A673 (cell line): ENCODE data around the gene ABHD15. TPM values are rescaled to one million over a fixed set of nuclear protein-coding genes. Genes with fewer than 3 reads are reported as not detected.

Experiments
- BruUV-seq: library from RNA; stranded (reverse); fragments of 400-500 nt; replicated peaks from 2 replicates; lab custom pipeline; 2021; lab: Mats Ljungman, UMichigan
- CTCF ChIA-PET: fragments of 300-600 bp; sonication (Branson Sonifier 250); formaldehyde crosslinking; loops from one replicate; lab custom pipeline; 2022; ENCODE audit warnings: antibody characterized with exemption; lab: Charles Lee
- POLR2A ChIA-PET: fragments of 300-600 bp; sonication (Branson Sonifier 250); formaldehyde crosslinking; loops from one replicate; lab custom pipeline; 2022; ENCODE audit warnings: antibody characterized with exemption; ENCODE audit not compliant: low non-redundant PET; lab: Charles Lee
- DNase-seq: peaks from one replicate; pipeline ENCODE4 v3.0.0-alpha.2; 2015; ENCODE audit warnings: low spot score
- H3K27ac ChIP-seq: fragments of 200-600 bp; sonication (generic); 2 replicates; pipeline ENCODE4 v1.5.1; 2016; ENCODE audit warnings: mixed run types, low read depth, mild to moderate bottlenecking, mixed read lengths, antibody characterized with exemption, low read length; ENCODE audit not compliant: poor library complexity, severe bottlenecking
- H3K27me3 ChIP-seq: fragments of 200-600 bp; sonication (generic); replicated peaks from 2 replicates; pipeline ENCODE4 v1.6.1; 2017; ENCODE audit warnings: mixed run types, low read depth, mild to moderate bottlenecking, mixed read lengths, antibody characterized with exemption, low read length; ENCODE audit not compliant: insufficient read depth, poor library complexity
- H3K36me3 ChIP-seq: fragments of 200-600 bp; sonication (generic); 2 replicates; pipeline ENCODE4 v1.6.1; 2016; ENCODE audit warnings: mixed run types, mild to moderate bottlenecking, mixed read lengths, antibody characterized with exemption, low read length; ENCODE audit not compliant: insufficient read depth, poor library complexity, severe bottlenecking
- H3K4me1 ChIP-seq: fragments of 200-600 bp; sonication (generic); 2 replicates; pipeline ENCODE4 v1.6.1; 2017; ENCODE audit warnings: mixed run types, mild to moderate bottlenecking, mixed read lengths, antibody characterized with exemption, low read length; ENCODE audit not compliant: insufficient read depth, poor library complexity, severe bottlenecking
- H3K4me3 ChIP-seq: fragments of 200-600 bp; sonication (generic); 2 replicates; pipeline ENCODE4 v1.5.1; 2016; ENCODE audit warnings: low read depth, mixed run types, mild to moderate bottlenecking, mixed read lengths, low read length; ENCODE audit not compliant: poor library complexity, severe bottlenecking
- H3K9me3 ChIP-seq: fragments of 200-600 bp; sonication (generic); 2 replicates; pipeline ENCODE4 v1.6.1; 2016; ENCODE audit warnings: mixed run types, low read depth, mild to moderate bottlenecking, mixed read lengths, antibody characterized with exemption, low read length; ENCODE audit not compliant: poor library complexity, severe bottlenecking
- EZH2 ChIP-seq: fragments of 200-600 bp; sonication (generic); IDR thresholded peaks from 2 replicates; pipeline ENCODE4 v1.6.1; 2017; ENCODE audit warnings: borderline replicate concordance, low read depth, mild to moderate bottlenecking, mixed read lengths, antibody characterized with exemption, low read length; ENCODE audit not compliant: poor library complexity, severe bottlenecking
- intact Hi-C: fragments of 100-400 bp; cut with micrococcal nuclease; formaldehyde crosslinking; loops from one replicate; pipeline ENCODE4 v1.10.0; 2022; ENCODE audit not compliant: unreplicated experiment
- total RNA-seq: library from RNA; stranded (reverse); gene quantifications from 2 replicates; pipeline ENCODE4 v1.2.3, GENCODE V29; 2021
- TF ChIP-seq, protein P1 (sequence below): fragments of 300-800, 200-600 bp; sonication (generic); conservative IDR thresholded peaks from 2 replicates; pipeline ENCODE4 v1.5.1; 2017; ENCODE audit warnings: low read depth, mild to moderate bottlenecking, antibody characterized with exemption, low read length, moderate library complexity, mixed read lengths

ABHD15 gene
- total RNA-seq, 1 experiment from 2014 or later = 5.4 TPM

DNA sequence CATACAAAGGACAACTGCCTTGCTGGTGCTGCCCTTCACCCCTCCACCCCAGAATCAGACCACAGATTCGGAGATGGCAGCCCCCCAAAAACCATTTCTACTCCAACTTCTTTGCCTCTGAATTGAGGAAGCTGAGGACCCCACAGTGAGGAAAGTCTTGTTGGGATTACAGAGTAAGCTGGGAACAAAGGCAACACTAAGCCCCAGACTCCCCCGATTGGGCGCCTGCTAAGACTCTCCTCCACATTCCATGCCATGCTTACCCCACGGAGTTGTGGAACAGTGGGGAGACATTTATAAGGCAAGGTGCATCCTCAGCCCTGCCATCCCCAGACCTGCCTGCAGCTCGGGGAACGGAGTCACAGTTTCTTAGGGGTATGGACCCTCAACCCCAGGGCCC, 20.8 kb upstream of the ABHD15 start:
- Histone ChIP-seq H3K9me3 (no peaks in the 10 kb centered on the region), H3K4me3 (peak overlapping the region; percentile 97), H3K27ac (peak overlapping the region; percentile 83), H3K36me3 (peaks cover 13% of the 10 kb centered on the region), H3K4me1 (peaks cover 62% of the 10 kb centered on the region), H3K27me3 (no peaks in the 10 kb centered on the region)
- ChIA-PET CTCF (interaction anchor here (0.6 kb wide), 1 partner anchor 220 kb away, joined by 3 read pairs; no protein-coding TSS in a partner anchor), POLR2A (no interaction called here)
- BruUV-seq = no TSS peak
- DNase-seq = no peak
- TF ChIP-seq, protein P1, sequence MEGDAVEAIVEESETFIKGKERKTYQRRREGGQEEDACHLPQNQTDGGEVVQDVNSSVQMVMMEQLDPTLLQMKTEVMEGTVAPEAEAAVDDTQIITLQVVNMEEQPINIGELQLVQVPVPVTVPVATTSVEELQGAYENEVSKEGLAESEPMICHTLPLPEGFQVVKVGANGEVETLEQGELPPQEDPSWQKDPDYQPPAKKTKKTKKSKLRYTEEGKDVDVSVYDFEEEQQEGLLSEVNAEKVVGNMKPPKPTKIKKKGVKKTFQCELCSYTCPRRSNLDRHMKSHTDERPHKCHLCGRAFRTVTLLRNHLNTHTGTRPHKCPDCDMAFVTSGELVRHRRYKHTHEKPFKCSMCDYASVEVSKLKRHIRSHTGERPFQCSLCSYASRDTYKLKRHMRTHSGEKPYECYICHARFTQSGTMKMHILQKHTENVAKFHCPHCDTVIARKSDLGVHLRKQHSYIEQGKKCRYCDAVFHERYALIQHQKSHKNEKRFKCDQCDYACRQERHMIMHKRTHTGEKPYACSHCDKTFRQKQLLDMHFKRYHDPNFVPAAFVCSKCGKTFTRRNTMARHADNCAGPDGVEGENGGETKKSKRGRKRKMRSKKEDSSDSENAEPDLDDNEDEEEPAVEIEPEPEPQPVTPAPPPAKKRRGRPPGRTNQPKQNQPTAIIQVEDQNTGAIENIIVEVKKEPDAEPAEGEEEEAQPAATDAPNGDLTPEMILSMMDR = no peak
- no peak for TF ChIP-seq EZH2
- intact Hi-C loops = no loop called here

DNA sequence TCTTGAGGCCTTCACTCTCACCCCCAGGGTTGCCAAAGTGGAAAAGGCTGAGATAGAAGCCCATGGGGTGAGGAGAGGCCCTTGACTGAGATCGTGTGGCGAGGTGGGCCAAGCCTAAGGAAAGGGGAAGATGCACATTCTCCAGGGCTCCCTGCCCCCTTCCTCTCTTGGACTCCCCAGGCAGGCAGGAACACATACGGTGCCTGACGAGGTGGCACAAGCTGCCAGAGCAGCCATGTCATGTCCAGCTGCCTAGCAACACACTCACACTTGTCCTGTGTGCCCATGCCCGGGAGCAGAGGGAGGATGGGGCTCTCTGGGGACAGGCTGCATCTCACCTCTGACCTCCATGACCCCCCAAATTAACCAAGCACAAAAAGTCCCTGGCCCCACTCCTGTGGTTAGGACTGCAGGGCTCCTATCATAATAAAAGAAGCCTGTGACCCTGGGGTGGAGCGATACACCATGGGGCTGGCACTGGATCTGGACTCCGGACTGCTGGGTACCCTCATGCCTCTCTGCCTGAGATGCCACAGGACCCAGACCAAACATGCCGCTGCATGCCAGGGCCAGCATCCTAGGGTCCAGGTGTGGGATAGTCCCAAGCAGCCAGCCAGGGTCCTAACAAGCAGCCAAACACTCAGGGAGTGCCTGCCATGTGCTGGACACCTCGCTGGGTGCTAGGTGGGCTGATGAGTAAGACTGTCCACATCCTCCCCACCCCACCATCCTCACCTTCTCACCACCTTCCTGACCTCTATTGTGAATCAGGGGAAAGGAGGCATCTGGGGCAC, 20.0 kb upstream of the ABHD15 start:
- Histone ChIP-seq H3K27me3 (no peaks in the 10 kb centered on the region), H3K9me3 (no peaks in the 10 kb centered on the region), H3K4me3 (peak overlapping the region; percentile 97), H3K27ac (peak overlapping the region; percentile 83), H3K36me3 (peaks cover 20% of the 10 kb centered on the region), H3K4me1 (peaks cover 55% of the 10 kb centered on the region)
- intact Hi-C loops = no loop called here
- BruUV-seq = no TSS peak
- ChIA-PET CTCF (interaction anchor here (0.6 kb wide), 1 partner anchor 221 kb away, joined by 3 read pairs; no protein-coding TSS in a partner anchor), POLR2A (no interaction called here)
- TF ChIP-seq, protein P1 = no peak
- no peak for TF ChIP-seq EZH2
- DNase-seq = no peak

DNA sequence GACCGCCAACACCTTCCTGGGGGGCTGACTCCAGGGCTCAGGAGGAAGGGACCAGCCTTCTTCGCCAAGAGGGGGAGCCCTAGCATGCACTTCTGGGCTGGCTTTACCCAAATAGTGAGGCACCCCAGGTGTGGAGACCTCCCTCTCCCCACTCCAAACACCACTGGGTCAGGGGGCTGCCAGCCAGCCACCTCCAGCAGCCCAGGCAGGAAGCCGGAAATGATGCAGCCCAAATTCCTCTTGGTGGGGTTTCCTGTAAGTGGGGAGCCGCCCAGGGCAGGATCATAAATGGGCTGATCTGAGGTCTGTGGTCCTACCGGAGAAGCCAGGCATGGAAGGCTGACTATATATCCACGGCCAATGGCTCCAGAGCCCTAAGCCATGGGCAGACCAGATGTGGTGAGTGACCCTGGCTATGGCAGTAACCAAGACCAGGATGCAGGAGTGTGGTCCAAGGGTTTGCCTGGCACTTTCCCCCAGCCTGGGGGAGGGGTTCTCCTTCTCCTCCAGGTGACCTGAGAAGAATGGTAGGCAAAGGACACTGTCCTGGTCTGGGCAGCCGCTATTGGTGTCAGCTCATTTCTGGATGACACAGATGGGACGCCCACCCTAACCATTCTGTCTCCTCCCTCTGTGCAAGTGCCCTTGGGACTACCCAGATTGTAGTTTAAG, 18.4 kb upstream of the ABHD15 start:
- no TSS peak for BruUV-seq
- H3K9me3 ChIP-seq = no peaks in the 10 kb centered on the region
- no peak overlapping the region for H3K4me3 ChIP-seq
- peaks cover 34% of the 10 kb centered on the region for H3K36me3 ChIP-seq
- POLR2A ChIA-PET = no interaction called here
- intact Hi-C loops = no loop called here
- TF ChIP-seq EZH2 = no peak
- TF ChIP-seq, protein P1 = peak; percentile 44
- peak overlapping the region; percentile 61 for H3K27ac ChIP-seq
- H3K27me3 ChIP-seq = no peaks in the 10 kb centered on the region
- CTCF ChIA-PET = no interaction called here
- no peak for DNase-seq
- peaks cover 40% of the 10 kb centered on the region for H3K4me1 ChIP-seq
